Caco-2 (cell line): ENCODE data around the gene CES1. TPM values are rescaled to one million over a fixed set of nuclear protein-coding genes. Genes with fewer than 3 reads are reported as not detected.
A peak's percentile ranks its signal among the peaks of the same experiment; 100 is the strongest.
"Not testable (repeated sequence)": the region's sequence is repeated elsewhere in the genome, so short reads cannot be mapped to it uniquely, and the experiment has no call there.

Experiments
- BruUV-seq: library from RNA; stranded (reverse); fragments of 400-500 nt; replicated peaks from 2 replicates; lab custom pipeline; 2021; lab: Mats Ljungman, UMichigan
- CTCF ChIA-PET: fragments of 300-600 bp; sonication (Branson Sonifier 250); formaldehyde crosslinking; loops from one replicate; lab custom pipeline; 2022; ENCODE audit warnings: antibody characterized with exemption; lab: Charles Lee
- POLR2A ChIA-PET: fragments of 300-600 bp; sonication (Branson Sonifier 250); formaldehyde crosslinking; loops from one replicate; lab custom pipeline; 2022; ENCODE audit warnings: antibody characterized with exemption; lab: Charles Lee
- DNase-seq, 2 experiments: peaks; one replicate each; pipeline versions ENCODE4 v3.0.0 to v3.0.0-alpha.2; 2020 to 2022
- H3K27me3 ChIP-seq: replicated peaks from 2 replicates; pipeline ENCODE4 v1.6.0; 2011; ENCODE audit warnings: low read length; ENCODE audit not compliant: control insufficient read depth, insufficient read depth
- H3K36me3 ChIP-seq: 2 replicates; pipeline ENCODE4 v1.5.1; 2011; ENCODE audit warnings: low read length; ENCODE audit not compliant: control insufficient read depth, insufficient read depth
- H3K4me1 ChIP-seq: fragments of 250-450 bp; sonication (Bioruptor Pico); 2 replicates; pipeline ENCODE4 v1.5.1; 2020; ENCODE audit warnings: mild to moderate bottlenecking
- H3K4me3 ChIP-seq: 2 replicates; pipeline ENCODE4 v1.5.1; 2011; ENCODE audit warnings: low read depth, mild to moderate bottlenecking, control low read depth, low read length
- H3K9me3 ChIP-seq: fragments of 250-450 bp; sonication (Bioruptor Pico); 2 replicates; pipeline ENCODE4 v1.5.1; 2020; ENCODE audit warnings: mild to moderate bottlenecking, moderate library complexity
- H3K27ac Mint-ChIP-seq: one replicate; pipeline ENCODE4 v1.8.0; 2022; ENCODE audit warnings: mixed read lengths; ENCODE audit not compliant: unreplicated experiment
- H3K27me3 Mint-ChIP-seq: one replicate; pipeline ENCODE4 v1.8.0; 2022; ENCODE audit warnings: mixed read lengths; ENCODE audit not compliant: insufficient read depth, unreplicated experiment
- H3K36me3 Mint-ChIP-seq: one replicate; pipeline ENCODE4 v1.8.0; 2022; ENCODE audit warnings: mild to moderate bottlenecking, mixed read lengths; ENCODE audit not compliant: insufficient read depth, unreplicated experiment
- H3K4me1 Mint-ChIP-seq: one replicate; pipeline ENCODE4 v1.8.0; 2022; ENCODE audit warnings: low read depth, mixed read lengths; ENCODE audit not compliant: unreplicated experiment
- H3K4me3 Mint-ChIP-seq: one replicate; pipeline ENCODE4 v1.8.0; 2022; ENCODE audit warnings: mild to moderate bottlenecking, moderate library complexity, mixed read lengths; ENCODE audit not compliant: unreplicated experiment
- H3K9me3 Mint-ChIP-seq: one replicate; pipeline ENCODE4 v1.8.0; 2022; ENCODE audit warnings: mixed read lengths; ENCODE audit not compliant: unreplicated experiment
- CTCF ChIP-seq, 2 experiments: fragments of 200-600 bp in 1 of 2; IDR thresholded peaks; 1 replicate in 1 of 2; 2 replicates in 1 of 2; pipeline versions ENCODE4 v1.5.1 to v1.8.0; 2011 to 2022; ENCODE audit warnings: antibody characterized with exemption in 1 of 2, control low read depth in 1 of 2, inconsistent platforms in 1 of 2, low read depth in 1 of 2, low read length in 1 of 2, mild to moderate bottlenecking in 1 of 2, moderate library complexity in 1 of 2; ENCODE audit not compliant: insufficient read depth in 1 of 2, severe bottlenecking in 1 of 2, unreplicated experiment in 1 of 2
- intact Hi-C: fragments of 100-400 bp; cut with micrococcal nuclease; formaldehyde crosslinking; loops from one replicate; pipeline ENCODE4 v1.10.0; 2022; ENCODE audit not compliant: unreplicated experiment
- total RNA-seq: library from RNA; stranded (reverse); gene quantifications from 2 replicates; pipeline ENCODE4 v1.2.3, GENCODE V29; 2022

CES1 gene
- total RNA-seq, 1 experiment from 2014 or later: 97.4 TPM

GRCh38 chr16:55773859-55774549 is 58.9 kb downstream of the CES1 start:
- POLR2A ChIA-PET: no interaction called here

GRCh38 chr16:55765161-55765560 is 67.7 kb downstream of the CES1 start:
- TF ChIP-seq CTCF (IDR thresholded peaks at IDR 0.05; ENCODE audit: insufficient read depth in 1 of 2, low read depth in 1 of 2, low read length in 1 of 2, severe bottlenecking in 1 of 2, unreplicated experiment in 1 of 2): no peak
- intact Hi-C loops: no loop called here
- POLR2A ChIA-PET: no interaction called here
- no peaks in the 10 kb centered on the region for H3K9me3 ChIP-seq
- CTCF ChIA-PET: no interaction called here
- H3K27me3 ChIP-seq: no peaks in the 10 kb centered on the region
- H3K4me3 ChIP-seq: no peak overlapping the region
- H3K9me3 Mint-ChIP-seq: no peaks in the 10 kb centered on the region
- 0 out of 2 replicates have a peak, but pooled peaks cover under 1% of the 10 kb centered on the region for H3K4me1 ChIP-seq
- H3K4me3 Mint-ChIP-seq: no peak overlapping the region
- no peak for DNase-seq
- no peaks in the 10 kb centered on the region for H3K36me3 ChIP-seq
- H3K27me3 Mint-ChIP-seq: peaks cover 5% of the 10 kb centered on the region
- H3K27ac Mint-ChIP-seq: no peak overlapping the region
- H3K4me1 Mint-ChIP-seq: no peaks in the 10 kb centered on the region
- no peaks in the 10 kb centered on the region for H3K36me3 Mint-ChIP-seq
- no TSS peak for BruUV-seq

More at GRCh38 chr16:55773859-55774549, 58.9 kb downstream of the CES1 start:
- Mint-ChIP-seq H3K27me3 (peaks cover 15% of the 10 kb centered on the region), H3K4me3 (no peak overlapping the region), H3K9me3 (no peaks in the 10 kb centered on the region), H3K36me3 (no peaks in the 10 kb centered on the region), H3K4me1 (peaks cover 7% of the 10 kb centered on the region), H3K27ac (no peak overlapping the region)
- CTCF ChIA-PET: no interaction called here
- no peaks in the 10 kb centered on the region for H3K27me3 ChIP-seq
- intact Hi-C loops: no loop called here
- no peak for DNase-seq
- no peaks in the 10 kb centered on the region for H3K9me3 ChIP-seq
- BruUV-seq: no TSS peak
- no peaks in the 10 kb centered on the region for H3K4me1 ChIP-seq
- no peaks in the 10 kb centered on the region for H3K36me3 ChIP-seq
- H3K4me3 ChIP-seq: no peak overlapping the region
- TF ChIP-seq CTCF (IDR thresholded peaks at IDR 0.05; ENCODE audit: insufficient read depth in 1 of 2, low read depth in 1 of 2, low read length in 1 of 2, severe bottlenecking in 1 of 2, unreplicated experiment in 1 of 2): no peak

- POLR2A ChIA-PET: interaction anchor here (1.0 kb wide), 1 partner anchor 73 kb away, joined by 4 read pairs; the partner anchor contains the start of gene CES1
- Mint-ChIP-seq H3K4me1 (no peaks in the 10 kb centered on the region), H3K36me3 (no peaks in the 10 kb centered on the region), H3K27me3 (peaks cover 17% of the 10 kb centered on the region), H3K9me3 (no peaks in the 10 kb centered on the region), H3K4me3 (peak overlapping the region; percentile 63), H3K27ac (no peak overlapping the region)
- peak; percentile 47 to 57 for DNase-seq
- no peak for TF ChIP-seq CTCF (IDR thresholded peaks at IDR 0.05; ENCODE audit: insufficient read depth in 1 of 2, low read depth in 1 of 2, low read length in 1 of 2, severe bottlenecking in 1 of 2, unreplicated experiment in 1 of 2)
- Histone ChIP-seq H3K4me1 (0 out of 2 replicates have a peak, but pooled peaks cover 4% of the 10 kb centered on the region), H3K36me3 (no peaks in the 10 kb centered on the region), H3K4me3 (peak overlapping the region; percentile 18), H3K27me3 (no peaks in the 10 kb centered on the region), H3K9me3 (no peaks in the 10 kb centered on the region)
- CTCF ChIA-PET: no interaction called here
- intact Hi-C loops: loop anchor here (2.0 kb wide), 1 partner anchor 72 kb away; the partner anchor contains the start of gene CES1
- no TSS peak for BruUV-seq
These were observed 72.4 kb downstream of the CES1 start for GRCh38 chr16:55760310-55761001.

GRCh38 chr16:55759965-55760309 is 73.0 kb downstream of the CES1 start:
- POLR2A ChIA-PET, H3K27ac Mint-ChIP-seq: not testable (repeated sequence)
- H3K27me3 Mint-ChIP-seq: peaks cover 15% of the 10 kb centered on the region

More at GRCh38 chr16:55759965-55760309, 73.0 kb downstream of the CES1 start:
- CTCF ChIA-PET, DNase-seq, H3K4me3 ChIP-seq, BruUV-seq, H3K36me3 Mint-ChIP-seq, H3K4me1 ChIP-seq, H3K36me3 ChIP-seq, H3K9me3 Mint-ChIP-seq, H3K9me3 ChIP-seq, H3K27me3 ChIP-seq, H3K4me1 Mint-ChIP-seq: not testable (repeated sequence)
- intact Hi-C loops: loop anchor here (2.0 kb wide), 1 partner anchor 73 kb away; the partner anchor contains the start of gene CES1
- peak overlapping the region; percentile 63 for H3K4me3 Mint-ChIP-seq
